GM12801 (cell line): ENCODE measurements around the gene KRT38.

ENCODE experiments used
- TF ChIP-seq, protein P1 (sequence below): IDR thresholded peaks from one replicate; pipeline ENCODE4 v1.5.1; 2011; ENCODE audit warnings: control low read depth; ENCODE audit not compliant: insufficient read length; ENCODE audit errors: extremely low read depth

Gene KRT38

DNA sequence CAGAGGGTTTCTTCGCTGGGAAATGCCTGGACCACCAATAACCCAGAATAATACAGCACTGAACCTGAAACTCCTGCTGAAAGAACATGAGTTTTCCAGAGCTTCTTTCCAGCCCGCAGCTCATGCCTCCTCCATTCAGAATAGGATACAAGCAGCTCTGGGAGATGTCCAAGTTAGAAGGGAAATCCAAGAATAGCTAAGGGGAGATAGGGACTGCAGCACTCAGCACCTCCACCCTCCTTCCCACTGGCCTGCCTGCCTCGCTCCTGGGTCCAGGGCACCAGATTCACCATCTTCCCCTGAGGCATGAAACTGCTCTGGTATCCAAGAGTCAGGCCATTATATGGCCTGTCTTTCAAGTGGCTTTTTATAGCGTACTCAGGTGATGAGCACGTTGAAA lies 47.5 kb downstream of the KRT38 start:
- TF ChIP-seq, protein P1, sequence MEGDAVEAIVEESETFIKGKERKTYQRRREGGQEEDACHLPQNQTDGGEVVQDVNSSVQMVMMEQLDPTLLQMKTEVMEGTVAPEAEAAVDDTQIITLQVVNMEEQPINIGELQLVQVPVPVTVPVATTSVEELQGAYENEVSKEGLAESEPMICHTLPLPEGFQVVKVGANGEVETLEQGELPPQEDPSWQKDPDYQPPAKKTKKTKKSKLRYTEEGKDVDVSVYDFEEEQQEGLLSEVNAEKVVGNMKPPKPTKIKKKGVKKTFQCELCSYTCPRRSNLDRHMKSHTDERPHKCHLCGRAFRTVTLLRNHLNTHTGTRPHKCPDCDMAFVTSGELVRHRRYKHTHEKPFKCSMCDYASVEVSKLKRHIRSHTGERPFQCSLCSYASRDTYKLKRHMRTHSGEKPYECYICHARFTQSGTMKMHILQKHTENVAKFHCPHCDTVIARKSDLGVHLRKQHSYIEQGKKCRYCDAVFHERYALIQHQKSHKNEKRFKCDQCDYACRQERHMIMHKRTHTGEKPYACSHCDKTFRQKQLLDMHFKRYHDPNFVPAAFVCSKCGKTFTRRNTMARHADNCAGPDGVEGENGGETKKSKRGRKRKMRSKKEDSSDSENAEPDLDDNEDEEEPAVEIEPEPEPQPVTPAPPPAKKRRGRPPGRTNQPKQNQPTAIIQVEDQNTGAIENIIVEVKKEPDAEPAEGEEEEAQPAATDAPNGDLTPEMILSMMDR = no peak

GRCh38 chr17:41392278-41392677 lies 48.5 kb downstream of the KRT38 start:
- TF ChIP-seq, protein P1 = no peak

GRCh38 chr17:41391535-41391934 lies 49.2 kb downstream of the KRT38 start:
- TF ChIP-seq, protein P1 = no peak

DNA sequence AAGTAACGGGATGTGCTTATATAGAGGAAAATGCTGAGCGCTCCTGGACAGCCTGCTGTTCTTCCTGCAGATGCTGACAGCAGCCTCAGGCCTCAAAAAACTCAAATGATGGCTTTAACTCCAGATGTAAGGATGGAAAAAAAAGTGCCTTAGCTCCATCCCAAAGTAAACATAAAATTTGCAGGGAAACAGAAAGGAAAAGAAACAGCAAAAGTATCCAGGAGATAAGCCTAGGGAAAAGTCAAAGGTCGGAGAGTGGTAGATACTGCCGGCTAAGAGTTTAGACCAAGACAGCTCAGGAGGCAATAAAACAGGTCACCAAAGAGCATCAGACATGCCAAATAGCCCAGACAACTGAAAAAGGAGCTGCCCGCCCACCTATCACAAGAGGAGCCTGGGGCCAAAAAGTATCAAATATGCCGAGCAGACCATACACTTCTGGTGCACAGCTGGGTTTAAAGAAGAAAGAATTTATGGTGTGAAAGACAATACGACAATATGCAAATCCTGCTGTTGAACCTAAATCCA lies 50.3 kb downstream of the KRT38 start:
- TF ChIP-seq, protein P1 = no peak

GRCh38 chr17:41387670-41388069 lies 53.1 kb downstream of the KRT38 start:
- TF ChIP-seq, protein P1 = no peak

GRCh38 chr17:41386227-41386626 lies 54.6 kb downstream of the KRT38 start:
- TF ChIP-seq, protein P1 = no peak
